K562 (cell line): ENCODE results near the gene POT1. TPM values are rescaled to one million over a fixed set of nuclear protein-coding genes. Genes with fewer than 3 reads are reported as not detected.

Experiments
- ATAC-seq: fragments of 200-7000 bp; cut with Tn5 transposase; 3 replicates; pipeline ENCODE4 v1.9.1; 2020; ENCODE audit warnings: moderate library complexity
- BruUV-seq: library from RNA; stranded (reverse); fragments of 400-500 nt; replicated peaks from 2 replicates; lab custom pipeline; 2021; lab: Mats Ljungman, UMichigan
- CTCF ChIA-PET: fragments of 300-600 bp; formaldehyde crosslinking; extraction: SDS; loops from one replicate; lab custom pipeline; 2021; ENCODE audit warnings: low intra/inter-chr PET ratio; lab: Yijun Ruan, JAX
- POLR2A ChIA-PET: fragments of 300-600, 350-650 bp; sonication (Branson Sonifier 250); formaldehyde crosslinking; extraction: SDS; loops from one replicate; lab custom pipeline; 2021; ENCODE audit warnings: antibody characterized with exemption, inconsistent platforms; lab: Yijun Ruan, JAX
- DNase-seq, 4 experiments: peaks; one replicate each; pipeline versions ENCODE4 v3.0.0 to v3.0.0-alpha.2; 2011 to 2018; ENCODE audit warnings: low spot score in 3 of 4, mixed read lengths in 3 of 4; ENCODE audit errors: extremely low read depth in 1 of 4
- FAIRE-seq: peaks from 2 replicates; lab custom pipeline; 2011; peaks lifted over from hg19 to GRCh38; lab: Jason Lieb, UNC
- H2AFZ ChIP-seq: 2 replicates; pipeline ENCODE4 v1.6.0; 2011; ENCODE audit warnings: low read depth, low read length, control low read depth, inconsistent platforms
- H3K27ac ChIP-seq: fragments of 200-600 bp; 3 replicates; pipeline ENCODE4 v1.8.0; 2011; ENCODE audit warnings: low read depth, mild to moderate bottlenecking, control low read depth, inconsistent platforms, low read length, moderate library complexity, mixed read lengths; ENCODE audit errors: extremely low read depth
- H3K27me3 ChIP-seq, 2 experiments: fragments of 300-600 bp in 1 of 2; 2 replicates in 1 of 2; 3 replicates in 1 of 2; pipeline versions ENCODE4 v1.6.0 to v1.8.0; 2011; ENCODE audit warnings: inconsistent platforms in 2 of 2, low read length in 2 of 2, mild to moderate bottlenecking in 1 of 2, mixed read lengths in 1 of 2, moderate library complexity in 1 of 2; ENCODE audit not compliant: control insufficient read depth in 2 of 2, insufficient read depth in 2 of 2
- H3K36me3 ChIP-seq: fragments of 300-600 bp; 3 replicates; pipeline ENCODE4 v1.8.0; 2011; ENCODE audit warnings: mild to moderate bottlenecking, low read length, inconsistent platforms; ENCODE audit not compliant: control insufficient read depth, insufficient read depth
- H3K4me1 ChIP-seq, 2 experiments: fragments of 200-600 bp in 1 of 2; replicated peaks in 1 of 2; 2 replicates in 1 of 2; 3 replicates in 1 of 2; pipeline versions ENCODE4 v1.5.1 to v1.8.0; 2011; ENCODE audit warnings: inconsistent platforms in 2 of 2, low read length in 2 of 2, mild to moderate bottlenecking in 1 of 2, mixed read lengths in 1 of 2, moderate library complexity in 1 of 2; ENCODE audit not compliant: control insufficient read depth in 2 of 2, insufficient read depth in 2 of 2
- H3K4me2 ChIP-seq: 2 replicates; pipeline ENCODE4 v1.6.1; 2011; ENCODE audit warnings: low read length, control low read depth, inconsistent platforms, mixed read lengths; ENCODE audit not compliant: insufficient read depth
- H3K4me3 ChIP-seq: fragments of 200-600 bp; sonication (generic), shearing (Covaris generic); 2 replicates; pipeline ENCODE4 v1.5.1; 2016; ENCODE audit warnings: control low read depth, inconsistent platforms
- H3K79me2 ChIP-seq: fragments of 200-600 bp; 3 replicates; pipeline ENCODE4 v1.8.0; 2011; ENCODE audit warnings: low read length, inconsistent platforms; ENCODE audit not compliant: control insufficient read depth, insufficient read depth
- H3K9ac ChIP-seq, 2 experiments: 2 replicates each; pipeline versions ENCODE4 v1.6.0 to v1.6.1; 2011; ENCODE audit warnings: low read depth in 2 of 2, low read length in 2 of 2, control low read depth in 1 of 2, inconsistent platforms in 1 of 2, mild to moderate bottlenecking in 1 of 2, mixed read lengths in 1 of 2; ENCODE audit not compliant: insufficient read depth in 1 of 2
- H3K9me1 ChIP-seq: one replicate; pipeline ENCODE4 v1.6.0; 2011; ENCODE audit warnings: inconsistent platforms, mild to moderate bottlenecking, low read length, moderate library complexity; ENCODE audit not compliant: control insufficient read depth, insufficient read depth
- H3K9me3 ChIP-seq: replicated peaks from 2 replicates; pipeline ENCODE4 v1.5.1; 2011; ENCODE audit warnings: low read depth, low read length, inconsistent platforms; ENCODE audit not compliant: control insufficient read depth, insufficient read depth
- H4K20me1 ChIP-seq: replicated peaks from 2 replicates; pipeline ENCODE4 v1.6.1; 2011; ENCODE audit warnings: low read length, inconsistent platforms, mixed read lengths; ENCODE audit not compliant: control insufficient read depth, insufficient read depth
- ARHGAP35 ChIP-seq: fragments of 450-650 bp; IDR thresholded peaks from 2 replicates; pipeline ENCODE4 v1.6.1; 2018; ENCODE audit not compliant: partially characterized antibody
- E2F5 ChIP-seq: sonication (generic); formaldehyde crosslinking; IDR thresholded peaks from 2 replicates; pipeline ENCODE4 v1.8.0; 2022; ENCODE audit warnings: mild to moderate bottlenecking, missing genetic modification reagents
- ELK3 ChIP-seq: fragments of 450-650 bp; formaldehyde crosslinking; IDR thresholded peaks from 2 replicates; pipeline ENCODE4 v1.4.0; 2020; ENCODE audit warnings: mild to moderate bottlenecking
- FIP1L1 ChIP-seq: fragments of 200-400 bp; formaldehyde crosslinking; IDR thresholded peaks from 2 replicates; pipeline ENCODE4 v1.6.1; 2018; ENCODE audit warnings: mild to moderate bottlenecking, low read depth, low read length; ENCODE audit not compliant: poor library complexity, severe bottlenecking
- IFI16 ChIP-seq: fragments of 250-450 bp; sonication (Bioruptor Pico); IDR thresholded peaks from 2 replicates; pipeline ENCODE4 v2.1.2; 2022; ENCODE audit warnings: mild to moderate bottlenecking, inconsistent platforms
- MLLT1 ChIP-seq, 2 experiments: fragments of 450-650 bp; IDR thresholded peaks; 2 replicates each; pipeline ENCODE4 v1.6.1; 2016
- NCOA6 ChIP-seq: fragments of 450-650 bp; IDR thresholded peaks from 2 replicates; pipeline ENCODE4 v1.6.1; 2017; ENCODE audit warnings: mild to moderate bottlenecking
- PCBP2 ChIP-seq: fragments of 200-400 bp; formaldehyde crosslinking; IDR thresholded peaks from 2 replicates; pipeline ENCODE4 v1.6.1; 2018; ENCODE audit warnings: low read length, low read depth, mild to moderate bottlenecking, moderate library complexity; ENCODE audit not compliant: poor library complexity, severe bottlenecking
- POLR2H ChIP-seq: IDR thresholded peaks from 2 replicates; pipeline ENCODE4 v1.6.1; 2016; ENCODE audit warnings: missing genetic modification characterization, low read depth, mild to moderate bottlenecking, control low read depth, missing compliant biosample characterization, moderate library complexity
- SMAD1 ChIP-seq: fragments of 150-350 bp; IDR thresholded peaks from 2 replicates; pipeline ENCODE4 v1.6.1; 2014; ENCODE audit warnings: low read length, low read depth; ENCODE audit not compliant: partially characterized antibody
- SMARCA5 ChIP-seq: fragments of 450-650 bp; IDR thresholded peaks from 2 replicates; pipeline ENCODE4 v1.6.1; 2016
- TAF1 ChIP-seq: IDR thresholded peaks from 2 replicates; pipeline ENCODE4 v1.6.1; 2011; ENCODE audit warnings: mild to moderate bottlenecking, low read length, moderate library complexity; ENCODE audit not compliant: insufficient read depth, control insufficient read depth, severe bottlenecking; ENCODE audit errors: extremely low read depth
- VEZF1 ChIP-seq: fragments of 200-800 bp; sonication (Bioruptor generic); IDR thresholded peaks from 2 replicates; pipeline ENCODE4 v1.6.1; 2017; ENCODE audit warnings: missing genetic modification characterization, missing compliant biosample characterization
- ZNF165 ChIP-seq: fragments of 250-450 bp; sonication (Bioruptor Pico); IDR thresholded peaks from 2 replicates; pipeline ENCODE4 v1.4.0; 2020; ENCODE audit warnings: borderline replicate concordance
- ZNF589 ChIP-seq: fragments of 200-800 bp; sonication (Bioruptor generic); IDR thresholded peaks from 2 replicates; pipeline ENCODE4 v1.6.1; 2016; ENCODE audit warnings: low read depth, missing genetic modification characterization, missing compliant biosample characterization
- WGBS: fragments of 100-300 bp; shearing (Covaris generic); methylation state at CpG from one replicate; pipeline ENCODE4 v1.1.6; 2016; ENCODE audit warnings: low coverage, mixed read lengths; ENCODE audit not compliant: insufficient coverage; ENCODE audit errors: missing lambda C conversion rate; 5-methylcytosine and 5-hydroxymethylcytosine counted together
- in situ Hi-C: fragments of 300-500 bp; cut with MboI; formaldehyde crosslinking; loops from 4 replicates; pipeline ENCODE4 v1.15.0; 2018; ENCODE audit warnings: inconsistent platforms, mixed read lengths
- intact Hi-C: fragments of 100-400 bp; cut with micrococcal nuclease; formaldehyde crosslinking; loops from 2 replicates; pipeline ENCODE4 v1.14.2; 2022
- polyA plus RNA-seq, 8 experiments: library from polyadenylated mRNA; depleted of rRNA in 4 of 8; stranded (reverse) in 5 of 8; unstranded in 3 of 8; fragments of >200 nt; fragmentation: Nextera tagmentation in 2 of 8; fragmentation: Illumina TruSeq in 1 of 8; extraction: Ambion mirVana in 2 of 8; extraction: Trizol in 1 of 8; gene quantifications; 2 replicates each; pipeline versions ENCODE4 v1.2.1 to v1.2.3, GENCODE V29; 2011 to 2014; ENCODE audit warnings: inconsistent platforms in 1 of 8, missing spikeins in 1 of 8
- total RNA-seq, 7 experiments: library from RNA; depleted of rRNA in 6 of 7; stranded (reverse); fragments of >200 nt in 6 of 7; fragmentation: Illumina TruSeq in 2 of 7; extraction: Trizol in 2 of 7; gene quantifications; 2 replicates each; pipeline versions ENCODE4 v1.2.1 to v1.2.3, GENCODE V29; 2011 to 2021; ENCODE audit warnings: low replicate concordance in 1 of 7

Gene POT1
- total and polyA plus RNA-seq, 9 of the 15 experiments (the other 6 are each of a cell fraction or from before 2014, with no cell fraction given): 37.9 to 140 (median 63.6) TPM

- peaks cover 3% of the 10 kb centered on the region in 2 experiments; a peak in 1 of 5 replicates for H3K4me1 ChIP-seq
- POLR2A ChIA-PET: interaction anchor here (0.7 to 1.9 kb wide), 3 partner anchors 8 to 35 kb away, joined by 3 to 8 read pairs (median 3); no protein-coding TSS in a partner anchor
- H3K4me3 ChIP-seq: no peak overlapping the region
- BruUV-seq: no TSS peak
- H3K4me2 ChIP-seq: no peak overlapping the region
- in situ Hi-C loops (no loop called here), intact Hi-C loops (no loop called here)
- H2AFZ ChIP-seq: peak overlapping the region; percentile 52
- H3K9me1 ChIP-seq: no peaks in the 10 kb centered on the region
- H3K9me3 ChIP-seq: no peaks in the 10 kb centered on the region
- peaks cover 18% of the 10 kb centered on the region; the same call in 1 of the 3 replicates for H3K36me3 ChIP-seq
- WGBS: 77% methylated on average over 15 of the region's 18 CpGs
- FAIRE-seq (no peak), ATAC-seq (no peak), DNase-seq (peak in 1 of 4 experiments; percentile 25)
- H3K79me2 ChIP-seq: peaks cover 35% of the 10 kb centered on the region
- peak overlapping the region; percentile 7; the same call in 1 of the 3 replicates for H3K27ac ChIP-seq
- H3K27me3 ChIP-seq: no peaks in the 10 kb centered on the region
- H4K20me1 ChIP-seq: no peaks in the 10 kb centered on the region
- CTCF ChIA-PET: no interaction called here
- no peak overlapping the region for H3K9ac ChIP-seq
- peak; percentile 45; the same call in 1 of the 2 replicates for TF ChIP-seq VEZF1 (CRISPR knock-in tag)
- 0 out of 2 replicates have a peak, but pooled peaks have one; percentile 12 for TF ChIP-seq SMARCA5
- TF ChIP-seq SMAD1: no peak
- no peak for TF ChIP-seq IFI16 (CRISPR knock-in tag)
- no peak for TF ChIP-seq E2F5
- TF ChIP-seq MLLT1 (IDR thresholded peaks at IDR 0.05): peak in 1 of 2 experiments; percentile 31; a peak in 1 of 4 replicates
- TF ChIP-seq FIP1L1: no peak
- TF ChIP-seq ARHGAP35: no peak
- peak; percentile 13; the same call in 1 of the 2 replicates for TF ChIP-seq POLR2H (tag)
- no peak for TF ChIP-seq ELK3
- 0 out of 2 replicates have a peak, but pooled peaks have one; percentile 27 for TF ChIP-seq ZNF165 (CRISPR knock-in tag)
- TF ChIP-seq TAF1: no peak
- no peak for TF ChIP-seq NCOA6
- TF ChIP-seq PCBP2: no peak
- no peak for TF ChIP-seq ZNF589
These were observed 1.3 kb upstream of the POT1 start for GRCh38 chr7:124930655-124931597.
